ENCODE results near the gene MYRFL.

The MYRFL gene

DNA sequence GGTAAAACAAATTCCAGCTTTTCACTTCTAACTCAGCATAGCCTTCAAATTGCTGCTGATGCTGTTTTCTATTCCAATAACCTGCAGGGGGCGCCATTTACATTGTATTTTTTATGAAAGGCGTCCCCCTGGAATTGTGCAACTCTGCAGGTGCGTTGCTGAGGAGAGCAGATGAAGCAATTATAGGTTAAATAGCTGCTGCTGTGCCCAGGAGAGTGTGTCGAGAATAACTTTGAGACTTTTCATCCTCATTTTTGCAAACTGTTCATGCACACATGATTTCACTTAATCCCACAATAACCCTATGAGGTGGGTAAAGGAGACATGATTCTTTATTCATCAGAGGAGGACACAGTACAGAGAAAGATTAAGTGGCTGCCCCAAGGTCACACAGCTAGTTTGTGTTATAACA, 75.7 kb downstream of the MYRFL start:
- DNase-seq = peak; percentile 97

DNA sequence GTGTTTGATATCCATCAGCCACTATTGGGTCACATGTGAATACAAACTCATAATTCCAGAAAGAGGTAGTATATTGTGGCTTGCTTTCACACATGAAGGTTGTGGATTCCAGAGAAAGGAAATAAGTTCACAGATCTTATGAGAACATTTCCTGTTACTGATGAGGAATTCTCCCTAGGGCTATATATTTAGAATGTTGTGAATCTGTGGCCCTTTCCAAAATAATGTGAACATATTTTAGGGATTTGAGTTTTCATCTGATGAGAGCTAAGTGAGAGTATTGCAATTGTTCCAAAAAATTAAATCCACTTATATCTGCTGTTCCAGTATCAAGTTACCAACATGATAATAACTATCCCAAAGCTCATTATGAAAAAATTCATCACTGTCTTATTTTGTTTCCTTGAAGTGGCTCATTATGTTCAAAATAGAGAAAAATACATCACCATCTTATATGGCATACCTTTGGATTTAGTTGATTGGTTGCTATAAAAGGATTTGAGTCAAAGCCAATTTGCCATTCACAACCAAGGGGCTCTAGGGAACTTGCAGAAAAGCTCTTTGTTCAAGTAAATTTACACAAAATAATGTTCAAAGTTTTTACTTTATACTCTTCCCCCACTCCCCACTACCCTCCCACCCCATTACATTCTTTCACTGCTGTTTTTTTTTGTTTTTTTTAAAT, 76.3 kb downstream of the MYRFL start:
- no peak for DNase-seq

DNA sequence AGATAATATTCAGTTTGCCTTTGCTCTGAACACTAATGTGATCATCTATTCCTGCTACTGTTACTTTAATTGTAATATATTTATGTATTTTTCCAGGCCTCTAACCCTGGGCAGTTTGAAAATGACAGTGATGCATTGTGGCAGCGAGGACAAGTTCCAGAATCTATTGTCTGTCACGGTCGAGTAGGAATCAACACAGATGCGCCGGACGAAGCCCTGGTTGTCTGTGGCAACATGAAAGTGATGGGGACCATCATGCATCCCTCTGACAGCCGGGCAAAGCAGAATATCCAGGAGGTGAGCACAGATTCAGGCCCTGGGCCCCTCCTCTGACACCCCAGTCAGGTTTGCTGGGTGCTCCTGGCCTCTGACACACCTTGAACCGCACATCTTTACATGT, 78.5 kb downstream of the MYRFL start:
- DNase-seq = no peak

DNA sequence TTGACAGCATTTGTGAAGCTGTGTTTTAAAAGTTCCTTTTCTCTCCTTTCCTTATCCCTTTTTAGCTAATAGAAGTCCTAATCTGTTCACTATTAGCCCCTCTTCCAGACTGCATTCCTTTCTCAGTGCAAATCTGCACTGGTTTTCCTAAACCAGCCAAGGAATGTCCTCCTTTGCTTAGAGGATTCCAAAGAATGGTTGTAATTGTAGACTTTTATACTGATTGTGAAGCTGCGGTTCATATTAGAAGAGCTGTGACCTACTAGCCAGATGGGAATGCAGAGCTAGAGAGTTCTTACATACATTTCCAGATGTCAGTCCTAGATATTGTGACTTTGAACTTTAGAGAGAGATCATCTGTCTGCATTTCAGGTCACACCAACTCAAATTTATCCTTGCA, 79.8 kb downstream of the MYRFL start:
- DNase-seq = no peak

DNA sequence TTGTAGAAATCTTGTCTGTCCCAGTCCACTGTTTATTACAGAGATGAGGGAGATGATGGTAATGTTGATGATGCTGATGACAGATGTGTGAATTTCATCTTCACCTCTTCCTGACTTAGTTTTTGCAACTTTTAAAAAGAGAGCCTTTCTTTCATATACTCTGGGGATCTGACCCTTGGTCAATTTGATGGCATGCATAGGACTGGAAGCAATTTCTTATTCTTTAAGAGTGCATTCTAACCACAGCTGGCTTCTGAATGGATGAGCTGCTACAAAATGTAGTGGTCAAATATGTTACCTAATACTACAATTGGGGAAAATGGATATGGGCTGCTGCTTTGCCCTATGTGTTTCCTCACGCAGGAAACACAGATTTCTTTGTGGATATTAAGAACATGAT, 80.8 kb downstream of the MYRFL start:
- no peak for DNase-seq

GRCh38 chr12:69906411-69907216, 81.6 kb downstream of the MYRFL start:
- no peak for DNase-seq

DNA sequence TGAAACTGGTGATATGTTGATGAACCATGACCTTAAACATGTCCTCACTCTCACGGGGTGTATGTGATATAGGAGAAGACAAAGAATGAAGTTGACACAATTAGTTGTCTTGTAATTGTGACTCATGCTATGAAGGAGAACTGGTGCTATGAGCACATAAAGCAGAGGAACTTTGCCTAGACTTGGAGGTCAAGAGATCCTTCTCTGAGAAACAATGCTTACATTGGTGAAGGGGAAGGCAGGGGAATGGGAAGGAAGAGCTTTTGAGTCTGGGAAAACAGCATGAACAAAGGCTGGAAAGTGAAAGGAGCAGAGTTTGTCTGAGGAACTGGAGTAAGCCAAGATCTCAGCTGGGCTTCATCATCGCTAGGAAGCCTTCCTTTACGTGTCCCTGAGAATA, 83.2 kb downstream of the MYRFL start:
- DNase-seq = no peak

DNA sequence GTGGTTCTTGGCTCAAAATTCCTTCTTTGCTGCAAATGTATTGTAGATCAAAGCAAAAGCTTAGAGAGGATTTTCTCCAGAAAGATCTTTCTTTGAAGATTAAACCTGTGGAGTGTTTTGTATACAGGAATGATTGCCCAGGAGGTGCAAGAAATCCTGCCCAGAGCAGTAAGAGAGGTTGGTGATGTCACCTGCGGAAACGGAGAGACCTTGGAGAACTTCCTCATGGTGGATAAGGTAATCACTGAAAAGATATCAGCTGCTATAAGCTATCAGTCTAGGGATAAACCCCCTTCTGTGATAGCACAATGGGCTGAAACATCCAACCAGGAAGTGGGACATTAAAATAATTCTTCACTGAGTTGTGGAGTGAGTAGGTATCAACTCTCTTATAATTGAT, 85.7 kb downstream of the MYRFL start:
- DNase-seq = no peak

- no peak for DNase-seq
These were observed 88.5 kb downstream of the MYRFL start for GRCh38 chr12:69913526-69913925.

DNA sequence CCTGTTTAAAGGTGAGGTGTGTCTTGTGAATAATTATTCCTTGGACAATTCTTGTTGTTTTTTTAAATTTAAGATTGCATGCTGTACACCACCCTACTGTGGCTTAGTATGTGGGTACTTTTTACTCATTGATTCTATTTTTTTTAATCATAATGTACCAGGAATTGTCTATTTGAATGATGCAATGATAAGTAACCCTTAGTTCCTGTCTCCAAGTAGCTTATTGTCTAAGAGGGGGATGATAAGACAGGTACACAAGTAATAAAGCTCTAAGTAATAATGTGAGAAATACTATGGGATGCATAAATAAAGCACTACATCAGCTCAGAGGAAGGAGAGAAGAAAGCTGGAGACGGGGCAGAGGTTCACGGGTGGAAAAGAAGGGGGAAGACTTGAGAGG, 90.9 kb downstream of the MYRFL start:
- DNase-seq = no peak

GRCh38 chr12:69916544-69917235, 91.7 kb downstream of the MYRFL start:
- no peak for DNase-seq

GRCh38 chr12:69918287-69918686, 93.3 kb downstream of the MYRFL start:
- no peak for DNase-seq

GRCh38 chr12:69919495-69919894, 94.5 kb downstream of the MYRFL start:
- no peak for DNase-seq

- DNase-seq = no peak
These were observed 96.8 kb downstream of the MYRFL start for GRCh38 chr12:69921831-69922230.

- no peak for DNase-seq
These were observed 98.0 kb downstream of the MYRFL start for GRCh38 chr12:69922999-69923398.

DNA sequence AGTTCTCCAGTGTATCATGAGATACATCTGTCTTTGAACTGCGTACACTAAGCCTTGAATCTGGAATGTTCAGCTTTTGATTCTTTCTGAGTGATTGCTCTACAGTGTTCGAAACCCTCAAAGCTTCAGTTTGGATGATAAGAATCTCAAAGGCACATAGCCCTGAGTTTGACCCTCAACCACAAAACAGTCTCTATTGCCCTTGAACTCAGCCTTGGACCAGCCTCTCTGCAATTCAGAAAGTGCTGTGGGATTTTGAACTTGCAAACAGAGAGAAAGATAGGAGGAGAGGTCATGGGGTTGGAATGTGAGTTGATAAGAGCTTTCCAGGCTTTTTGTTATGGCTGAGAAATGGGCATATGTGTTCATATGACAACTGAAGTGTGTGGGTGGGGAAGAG, 100.3 kb downstream of the MYRFL start:
- no peak for DNase-seq

DNA sequence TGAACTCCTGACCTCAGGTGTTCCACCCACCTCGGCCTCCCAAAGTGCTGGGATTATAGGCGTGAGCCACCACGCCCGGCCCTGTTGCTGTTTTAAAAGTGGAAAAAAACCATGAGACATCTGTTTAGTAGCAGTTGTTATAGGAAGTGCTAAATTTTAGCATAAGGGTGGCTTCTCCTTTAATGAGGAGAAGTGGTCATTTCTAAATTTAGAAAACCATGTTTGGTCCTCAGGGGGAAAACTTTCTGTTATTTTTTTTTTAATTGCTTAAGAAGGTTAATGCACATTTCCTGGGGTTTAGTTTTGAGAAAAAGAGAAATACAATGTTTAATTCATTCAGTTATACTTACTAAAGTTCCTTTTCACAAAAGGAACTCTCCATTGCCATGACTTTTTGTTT, 102.1 kb downstream of the MYRFL start:
- no peak for DNase-seq

- DNase-seq = no peak
These were observed 104.1 kb downstream of the MYRFL start for GRCh38 chr12:69929125-69929524.

DNA sequence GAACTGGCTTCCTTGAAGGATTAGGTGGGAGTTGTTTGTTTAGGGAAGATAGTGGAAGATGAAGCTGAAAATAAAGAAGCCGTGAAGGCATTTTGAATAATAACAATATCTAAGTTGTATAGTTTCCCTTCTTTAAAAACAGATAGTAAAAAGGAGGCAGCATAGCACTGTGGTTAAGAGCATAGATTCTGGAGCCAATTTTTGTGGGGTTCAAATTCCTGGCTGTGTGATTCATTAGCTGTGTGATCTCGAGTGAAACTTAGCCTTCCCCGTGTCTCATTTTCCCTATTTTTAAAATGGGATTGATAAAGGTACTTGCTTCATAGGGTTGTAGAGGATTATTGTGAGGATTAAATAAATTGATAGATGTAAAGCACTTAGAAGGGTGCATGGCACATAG, 104.5 kb downstream of the MYRFL start:
- DNase-seq = no peak

GRCh38 chr12:69931569-69931968, 106.5 kb downstream of the MYRFL start:
- no peak for DNase-seq

- DNase-seq = no peak
These were observed 107.1 kb downstream of the MYRFL start for GRCh38 chr12:69932154-69932553.

DNA sequence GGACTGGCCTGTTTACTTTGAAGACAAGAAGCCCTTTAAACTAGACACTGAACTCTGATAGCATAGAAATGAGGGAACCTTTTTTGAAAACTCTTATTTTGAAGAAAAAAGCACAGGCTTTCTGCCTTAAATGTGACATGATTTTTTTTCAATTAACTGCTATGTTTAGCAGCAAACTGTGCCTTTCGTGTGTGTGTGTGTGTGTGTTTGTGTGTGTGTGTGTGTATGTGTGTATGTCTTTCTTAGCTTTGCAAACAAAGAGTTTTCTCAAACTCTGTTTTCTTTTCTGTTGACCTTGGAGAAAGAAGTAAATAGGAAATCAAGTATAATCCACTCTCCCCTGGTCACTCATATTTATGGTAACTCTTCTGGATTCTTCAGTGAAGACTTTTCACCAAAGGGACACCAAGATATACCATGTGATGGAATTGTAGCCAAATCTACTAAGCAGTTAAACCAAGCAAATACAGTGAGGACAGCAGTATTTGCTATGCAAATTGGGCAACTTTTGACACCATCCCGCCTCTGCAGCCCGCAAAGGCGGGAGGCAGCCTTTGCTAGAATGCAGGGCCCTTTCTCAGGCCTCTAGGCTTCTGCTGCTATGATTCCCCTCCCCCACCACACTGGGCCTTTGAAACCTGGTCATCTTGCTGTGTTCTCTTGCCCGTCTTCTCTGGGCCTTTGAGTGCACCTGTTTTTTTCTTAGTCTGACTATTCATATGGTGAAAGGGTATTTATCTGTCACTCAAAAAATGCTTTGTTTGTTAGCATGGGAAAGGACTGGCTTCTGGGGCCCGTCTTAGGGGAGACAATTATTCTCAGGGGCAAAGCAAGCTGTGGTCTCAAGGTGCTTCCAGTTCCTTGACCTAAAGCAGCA, 107.9 kb downstream of the MYRFL start:
- no peak for DNase-seq

- no peak for DNase-seq
These were observed 109.0 kb downstream of the MYRFL start for GRCh38 chr12:69934011-69934410.

All from GOT3 (cell line).